GM11168 (cell line): ENCODE measurements around the gene EPC1.

ENCODE experiments used
- in situ Hi-C: fragments of 300-500 bp; cut with MboI; formaldehyde crosslinking; loops from one replicate; pipeline ENCODE4 v1.12.0; 2022; ENCODE audit warnings: low sequenced_read_pairs; ENCODE audit not compliant: unreplicated experiment

Gene EPC1

GRCh38 chr10:32346134-32346550 is 816 bp downstream of the EPC1 start:
- in situ Hi-C loops, result no loop called here

- in situ Hi-C loops, result no loop called here
Measured at GRCh38 chr10:32341596-32341995, 5.4 kb downstream of the EPC1 start.

GRCh38 chr10:32340596-32341180 is 6.3 kb downstream of the EPC1 start:
- in situ Hi-C loops, result no loop called here

DNA sequence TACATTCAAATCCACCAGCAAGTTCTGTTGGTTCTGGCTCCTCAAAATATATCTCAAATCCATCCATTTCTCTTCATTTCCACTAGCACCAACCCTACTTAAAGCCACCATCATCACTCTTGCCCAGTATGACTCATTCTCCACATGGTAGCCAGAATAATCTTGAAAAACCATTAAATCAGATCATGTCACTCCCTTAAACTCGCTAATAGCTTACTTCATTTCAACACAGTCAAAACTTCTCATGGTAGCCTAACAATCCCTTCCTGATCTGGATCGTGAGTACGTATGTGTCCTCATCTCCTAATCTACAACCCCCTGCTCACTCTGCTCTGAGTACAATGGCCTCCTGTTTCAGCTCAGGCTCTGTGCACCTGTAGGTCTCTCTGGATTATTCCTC is 8.7 kb downstream of the EPC1 start:
- in situ Hi-C loops, result loop anchor here (5.0 kb wide), 1 partner anchor 81 kb away; no protein-coding TSS in a partner anchor

DNA sequence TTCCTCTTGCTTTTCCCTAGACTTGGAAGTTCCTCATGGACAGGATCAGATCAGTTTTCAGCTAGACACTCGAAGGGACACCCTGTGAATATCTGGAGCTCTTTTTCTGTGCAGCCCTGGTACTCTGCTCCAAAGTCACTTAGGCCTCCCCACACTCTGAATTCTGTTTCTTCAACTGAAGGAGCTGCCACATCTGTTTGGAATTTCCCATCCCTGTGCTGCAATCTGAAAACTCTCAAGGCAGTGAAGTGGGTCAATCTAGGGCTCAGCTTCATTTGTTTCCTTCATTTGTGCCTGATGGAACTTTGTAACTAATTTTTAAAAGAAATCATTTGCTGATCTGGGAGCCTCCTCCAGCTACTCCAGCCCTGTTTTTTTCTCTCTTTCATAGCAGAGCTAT is 9.6 kb downstream of the EPC1 start:
- in situ Hi-C loops, result loop anchor here (5.0 kb wide), 1 partner anchor 80 kb away; no protein-coding TSS in a partner anchor

GRCh38 chr10:32333849-32334248 is 13.1 kb downstream of the EPC1 start:
- in situ Hi-C loops, result no loop called here

- in situ Hi-C loops, result no loop called here
Measured at GRCh38 chr10:32332299-32332750, 14.6 kb downstream of the EPC1 start.

GRCh38 chr10:32331606-32332005 is 15.4 kb downstream of the EPC1 start:
- in situ Hi-C loops, result no loop called here

DNA sequence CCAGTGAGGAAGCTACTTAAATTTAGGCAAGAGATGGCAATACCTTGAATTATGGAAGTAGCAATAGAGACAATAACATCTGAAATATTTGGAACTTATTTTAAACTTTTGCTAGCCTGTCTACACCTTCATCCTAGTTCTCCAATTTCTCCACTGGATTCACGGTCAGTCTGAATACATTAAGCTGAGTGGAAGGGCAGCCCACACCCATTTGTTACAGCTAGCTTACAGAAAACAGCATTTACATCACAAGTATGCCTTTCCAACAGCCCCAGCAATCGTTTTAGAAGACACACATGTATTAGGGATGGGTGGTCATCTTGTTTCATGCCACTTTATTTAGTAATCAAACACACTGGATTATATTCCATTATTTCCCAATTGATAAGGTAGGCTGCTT is 16.7 kb downstream of the EPC1 start:
- in situ Hi-C loops, result no loop called here

DNA sequence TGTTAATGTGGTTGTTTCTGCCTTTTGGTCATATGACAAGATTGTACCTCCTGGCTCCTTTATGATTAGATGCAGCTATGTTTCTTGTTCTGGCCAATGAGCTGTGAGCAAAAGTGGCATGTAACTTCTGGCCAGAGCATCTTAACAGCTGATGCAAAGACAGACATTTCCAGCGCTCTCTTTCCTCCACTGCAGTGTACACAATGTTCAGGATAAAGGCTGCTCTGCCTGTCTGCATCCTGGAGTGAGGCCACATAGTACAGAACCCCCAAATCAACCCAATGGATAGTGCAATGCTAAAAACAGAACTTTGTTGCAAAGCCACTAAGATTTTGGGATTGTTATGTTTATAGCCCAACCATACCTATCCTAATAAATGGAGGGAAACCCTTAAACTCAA is 17.9 kb downstream of the EPC1 start:
- in situ Hi-C loops, result no loop called here

GRCh38 chr10:32328499-32328898 is 18.5 kb downstream of the EPC1 start:
- in situ Hi-C loops, result no loop called here

DNA sequence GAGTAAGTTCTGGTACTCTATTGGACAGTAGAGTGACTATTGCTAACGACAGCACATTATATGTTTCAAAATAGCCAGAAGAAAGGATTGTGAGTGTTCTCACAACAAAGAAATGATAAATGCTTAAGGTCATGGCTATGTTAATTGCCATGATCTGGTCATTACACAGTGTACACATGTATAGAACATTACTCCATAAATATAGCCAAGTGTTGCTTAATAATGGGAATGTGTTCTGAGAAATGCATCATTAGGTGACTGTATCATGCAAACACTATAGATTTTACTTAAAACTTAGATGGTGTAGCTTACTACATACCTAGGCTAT is 19.6 kb downstream of the EPC1 start:
- in situ Hi-C loops, result no loop called here

DNA sequence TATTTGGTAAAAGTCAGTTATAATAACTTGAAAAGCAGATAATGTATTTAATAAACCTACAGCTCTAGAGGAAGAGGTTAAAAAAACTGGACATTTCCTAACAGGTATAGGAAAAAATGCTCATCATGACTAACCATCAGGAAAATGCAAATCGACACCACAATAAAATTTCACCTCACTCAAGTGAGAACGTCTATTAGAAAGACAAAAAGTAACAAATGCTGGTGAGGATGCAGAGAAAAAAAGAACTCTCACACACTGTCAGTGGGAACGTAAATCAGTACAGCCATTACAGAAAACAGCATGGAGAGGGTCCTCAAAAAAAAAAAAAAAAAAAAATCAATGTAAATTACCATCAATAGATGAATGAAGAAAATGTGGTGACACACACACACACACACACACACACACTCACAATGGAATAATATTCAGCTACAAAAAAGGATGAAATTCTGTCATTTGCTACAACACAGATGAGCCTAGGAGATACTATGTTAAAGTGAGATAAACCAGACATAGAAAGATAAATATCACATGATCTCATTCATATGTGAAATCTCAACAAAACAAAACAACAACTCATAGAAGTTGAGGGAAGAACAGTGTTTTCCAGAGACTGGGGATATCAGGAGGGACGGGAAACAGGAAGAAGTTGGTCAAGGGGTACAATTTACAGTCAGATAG is 20.1 kb downstream of the EPC1 start:
- in situ Hi-C loops, result no loop called here

- in situ Hi-C loops, result no loop called here
Measured at GRCh38 chr10:32326119-32326518, 20.8 kb downstream of the EPC1 start.

DNA sequence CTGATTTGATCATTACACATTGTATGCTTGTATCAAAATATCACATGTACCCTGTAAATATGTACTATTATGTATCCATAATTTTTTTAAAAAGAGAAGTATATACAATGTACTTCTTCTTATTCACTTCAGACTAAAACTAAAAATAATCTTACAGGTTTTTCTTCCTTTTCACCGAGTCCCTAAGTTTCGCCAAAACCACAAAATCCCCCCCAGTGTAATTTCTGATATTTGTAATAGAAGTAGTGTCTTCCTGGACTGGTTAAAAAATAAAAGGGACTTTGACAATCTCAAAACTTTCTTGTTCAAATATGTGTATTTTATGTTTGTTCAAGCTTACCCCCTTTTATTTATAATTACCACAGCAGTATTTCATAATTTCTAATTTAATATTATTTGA is 23.9 kb downstream of the EPC1 start:
- in situ Hi-C loops, result no loop called here

GRCh38 chr10:32321016-32321631 is 25.8 kb downstream of the EPC1 start:
- in situ Hi-C loops, result no loop called here

DNA sequence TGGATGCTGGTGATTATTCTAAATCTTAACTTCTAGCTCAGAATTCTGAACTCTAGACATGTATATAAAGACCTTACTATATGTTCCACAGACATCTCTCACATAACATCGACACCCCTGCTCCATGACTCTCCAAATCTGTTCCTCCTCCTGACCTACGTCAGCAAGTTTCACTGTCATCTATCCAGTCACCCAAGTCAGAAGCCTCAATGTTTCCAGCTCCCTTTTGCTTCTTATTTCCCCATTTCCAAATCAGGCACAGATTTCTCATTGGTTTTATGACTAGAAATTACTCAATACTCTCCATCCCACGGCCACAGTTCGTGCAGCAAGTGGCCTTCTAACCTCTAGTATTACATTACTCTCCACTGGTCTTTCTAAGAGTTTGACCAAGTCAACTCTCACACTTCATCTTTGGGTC is 28.5 kb downstream of the EPC1 start:
- in situ Hi-C loops, result no loop called here

DNA sequence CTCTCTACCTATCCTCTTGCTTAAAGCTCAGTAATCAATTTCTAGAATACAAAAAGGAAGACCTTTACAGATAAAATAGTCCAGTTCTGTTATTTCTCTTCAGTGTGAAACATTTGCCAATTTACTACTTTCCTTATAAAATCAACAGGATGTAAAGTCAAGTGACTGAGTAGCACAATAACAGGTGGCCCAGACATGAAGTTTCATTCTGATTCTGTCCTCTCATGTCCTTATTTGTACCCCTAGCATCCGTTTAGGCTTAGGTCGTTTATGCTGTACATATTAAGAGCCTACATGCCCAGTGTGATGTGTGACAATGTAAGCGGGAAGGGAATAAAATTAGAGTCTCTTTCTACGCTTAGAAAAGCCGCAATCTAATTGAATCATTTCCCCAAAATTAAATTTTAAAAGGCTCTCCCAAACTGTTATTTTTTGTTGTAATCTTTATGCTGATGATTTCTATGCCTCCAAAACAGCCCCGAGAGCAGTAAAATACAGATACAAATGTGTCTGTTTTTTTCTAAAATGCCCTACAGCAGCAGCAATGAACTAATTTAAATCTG is 29.1 kb downstream of the EPC1 start:
- in situ Hi-C loops, result no loop called here

DNA sequence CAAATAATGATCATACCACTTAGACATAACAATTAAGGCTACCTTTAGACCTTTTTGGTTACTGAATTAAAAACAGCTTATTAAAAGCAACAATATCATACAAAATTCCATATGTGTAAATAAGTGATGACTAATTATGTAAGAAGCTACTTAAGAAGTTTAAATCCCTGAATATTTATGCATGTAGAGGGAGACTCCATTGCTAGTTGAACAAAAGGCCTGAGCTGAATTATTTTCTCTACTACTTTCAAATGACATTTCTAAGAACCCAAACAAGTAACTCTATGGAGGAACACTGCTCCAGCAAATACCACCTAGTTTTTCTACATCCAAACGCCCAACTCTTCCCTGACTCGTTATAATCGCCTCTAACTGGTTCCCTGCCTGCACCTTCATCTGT is 31.5 kb downstream of the EPC1 start:
- in situ Hi-C loops, result no loop called here

GRCh38 chr10:32314588-32314987 is 32.4 kb downstream of the EPC1 start:
- in situ Hi-C loops, result no loop called here

- in situ Hi-C loops, result no loop called here
Measured at GRCh38 chr10:32308027-32308603, 38.8 kb downstream of the EPC1 start.
